Measurements from ENCODE around the gene CSNK1D.
A peak's percentile ranks its signal among the peaks of the same experiment; 100 is the strongest.

Gene CSNK1D

DNA sequence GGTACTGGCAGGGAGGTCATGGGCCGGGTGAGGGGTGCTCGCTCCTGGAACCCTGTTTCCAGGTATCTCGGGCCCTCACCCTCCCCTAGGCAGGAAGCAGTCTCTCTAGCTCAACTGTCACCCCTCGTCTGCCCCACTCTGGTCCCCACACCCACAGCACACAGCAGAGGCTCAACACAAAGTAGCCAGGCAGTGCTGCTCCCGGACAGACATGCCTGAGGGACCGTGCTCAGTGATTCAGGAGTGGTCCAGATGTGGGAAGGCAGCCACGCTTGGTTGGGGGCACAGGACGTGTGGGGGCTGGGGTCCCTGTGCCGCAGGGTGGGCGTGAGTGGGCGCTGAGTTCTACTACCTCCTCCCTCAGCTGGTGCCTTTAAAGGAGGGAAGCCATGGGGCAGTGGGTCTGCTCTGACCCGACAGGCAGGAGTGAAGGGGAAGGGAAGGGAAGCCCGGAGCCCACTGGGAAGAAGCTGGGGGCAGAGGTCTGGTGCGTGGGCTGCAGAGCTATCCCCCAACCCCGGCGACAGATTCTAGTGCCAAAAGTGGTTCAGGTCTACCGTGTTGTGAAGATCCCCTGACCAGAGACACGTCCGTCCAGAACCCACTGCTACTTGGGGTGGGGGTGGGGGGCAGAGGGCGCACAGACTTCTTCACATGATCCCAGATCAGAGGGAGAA, 32.9 kb downstream of the CSNK1D start:
- DNase-seq (ENCODE audit: low spot score), result no peak

DNA sequence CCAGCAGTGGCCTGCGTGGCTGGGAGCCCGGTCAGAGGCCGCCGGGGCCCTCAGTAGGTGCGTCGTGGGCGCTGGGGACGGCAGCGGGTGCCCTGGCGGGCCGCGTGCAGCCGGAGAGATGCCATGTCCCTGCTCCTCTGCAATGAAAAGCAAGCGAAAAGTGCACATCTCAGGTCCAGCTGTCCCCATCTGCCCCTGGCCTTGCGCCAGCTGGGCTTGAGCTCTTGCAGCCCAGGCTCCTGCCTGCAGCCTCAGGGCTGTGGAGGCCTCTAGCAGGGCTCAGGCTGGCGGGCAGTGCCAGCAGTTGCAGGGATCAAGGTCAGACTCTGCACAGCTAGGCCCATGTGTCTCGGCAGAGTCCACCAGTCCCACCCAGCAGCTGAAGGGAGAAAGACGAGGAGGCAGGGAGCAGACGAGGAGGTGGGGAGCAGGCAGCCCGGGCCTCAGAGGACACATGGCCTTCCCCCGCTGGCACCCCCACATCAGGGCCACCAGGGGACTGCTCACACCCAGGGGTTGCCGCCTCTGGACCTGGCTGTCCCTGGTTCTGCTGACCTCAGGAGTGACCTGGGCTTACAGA, 33.5 kb downstream of the CSNK1D start:
- no peak for DNase-seq (ENCODE audit: low spot score)

DNA sequence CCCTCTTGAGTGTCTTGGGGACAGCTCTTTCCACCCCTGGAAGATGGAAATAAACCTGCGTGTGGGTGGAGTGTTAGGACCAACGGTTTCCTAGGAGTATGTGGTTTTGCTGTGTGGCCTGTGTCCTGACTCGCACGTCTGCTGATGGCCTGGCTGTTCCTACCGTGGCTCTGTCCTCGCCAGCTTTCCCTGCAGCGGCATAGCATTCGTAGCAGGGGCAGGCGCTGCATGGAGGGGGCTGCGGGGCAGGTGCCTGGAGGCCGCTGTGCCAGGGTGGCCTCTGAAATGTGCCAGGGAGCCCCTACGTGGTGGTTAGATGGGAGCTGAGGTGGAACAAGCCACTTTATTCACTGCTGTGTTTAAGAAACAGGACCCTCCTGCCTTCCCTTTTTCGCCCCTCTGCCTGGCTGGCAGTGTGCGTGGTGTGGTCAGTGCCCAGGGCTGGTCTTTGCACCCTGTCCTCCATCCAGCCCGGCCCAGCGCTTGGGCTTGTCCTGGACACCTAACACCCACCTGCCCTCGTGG, 34.0 kb downstream of the CSNK1D start:
- DNase-seq (ENCODE audit: low spot score), result no peak

DNA sequence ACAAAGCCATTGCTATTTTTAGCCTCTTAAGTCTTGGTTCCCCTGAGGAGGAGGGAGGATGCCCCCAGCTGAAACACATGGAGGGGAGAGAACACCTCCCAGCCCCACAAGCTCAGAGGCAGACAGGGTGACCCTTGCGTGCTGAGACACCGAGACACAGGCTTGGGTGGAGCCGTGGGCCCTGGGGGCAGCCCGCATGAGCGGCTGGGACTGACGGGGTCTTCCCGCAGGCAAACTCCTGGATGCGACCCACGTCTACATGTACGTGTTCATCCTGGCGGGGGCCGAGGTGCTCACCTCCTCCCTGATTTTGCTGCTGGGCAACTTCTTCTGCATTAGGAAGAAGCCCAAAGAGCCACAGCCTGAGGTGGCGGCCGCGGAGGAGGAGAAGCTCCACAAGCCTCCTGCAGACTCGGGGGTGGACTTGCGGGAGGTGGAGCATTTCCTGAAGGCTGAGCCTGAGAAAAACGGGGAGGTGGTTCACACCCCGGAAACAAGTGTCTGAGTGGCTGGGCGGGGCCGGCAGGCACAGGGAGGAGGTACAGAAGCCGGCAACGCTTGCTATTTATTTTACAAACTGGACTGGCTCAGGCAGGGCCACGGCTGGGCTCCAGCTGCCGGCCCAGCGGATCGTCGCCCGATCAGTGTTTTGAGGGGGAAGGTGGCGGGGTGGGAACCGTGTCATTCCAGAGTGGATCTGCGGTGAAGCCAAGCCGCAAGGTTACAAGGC, 34.9 kb downstream of the CSNK1D start:
- no peak for DNase-seq (ENCODE audit: low spot score)

DNA sequence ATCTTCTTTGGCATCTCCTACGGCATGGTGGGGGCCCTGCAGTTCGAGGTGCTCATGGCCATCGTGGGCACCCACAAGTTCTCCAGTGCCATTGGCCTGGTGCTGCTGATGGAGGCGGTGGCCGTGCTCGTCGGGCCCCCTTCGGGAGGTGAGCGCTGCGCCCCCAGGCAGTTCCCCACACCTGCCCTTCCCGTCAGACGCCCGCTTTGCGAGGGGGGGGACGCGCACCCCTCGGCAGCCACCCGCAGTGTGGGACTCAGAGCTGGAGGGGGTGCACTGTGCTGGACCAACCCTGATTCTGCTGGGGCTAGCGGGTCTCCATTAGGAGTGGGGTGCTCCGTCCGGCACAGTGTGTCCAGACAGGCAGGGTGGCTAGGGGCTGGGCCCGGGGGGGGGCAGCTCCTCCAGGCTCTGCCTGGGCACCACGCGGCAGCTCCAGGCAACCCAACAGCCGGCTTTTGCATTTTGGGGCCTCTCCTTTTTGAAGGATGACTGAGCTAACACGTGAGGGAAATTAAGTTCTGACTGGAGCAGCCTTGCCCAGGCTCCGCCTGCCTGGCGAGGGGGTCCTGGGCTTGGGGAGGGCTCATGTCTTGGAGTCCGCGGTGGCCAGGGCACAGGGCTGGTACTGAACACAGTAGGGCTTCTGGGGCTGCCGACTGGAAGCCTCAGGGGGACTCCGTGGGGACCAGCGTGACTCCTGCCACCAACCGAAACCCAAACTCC, 35.6 kb downstream of the CSNK1D start:
- no peak for DNase-seq (ENCODE audit: low spot score)

DNA sequence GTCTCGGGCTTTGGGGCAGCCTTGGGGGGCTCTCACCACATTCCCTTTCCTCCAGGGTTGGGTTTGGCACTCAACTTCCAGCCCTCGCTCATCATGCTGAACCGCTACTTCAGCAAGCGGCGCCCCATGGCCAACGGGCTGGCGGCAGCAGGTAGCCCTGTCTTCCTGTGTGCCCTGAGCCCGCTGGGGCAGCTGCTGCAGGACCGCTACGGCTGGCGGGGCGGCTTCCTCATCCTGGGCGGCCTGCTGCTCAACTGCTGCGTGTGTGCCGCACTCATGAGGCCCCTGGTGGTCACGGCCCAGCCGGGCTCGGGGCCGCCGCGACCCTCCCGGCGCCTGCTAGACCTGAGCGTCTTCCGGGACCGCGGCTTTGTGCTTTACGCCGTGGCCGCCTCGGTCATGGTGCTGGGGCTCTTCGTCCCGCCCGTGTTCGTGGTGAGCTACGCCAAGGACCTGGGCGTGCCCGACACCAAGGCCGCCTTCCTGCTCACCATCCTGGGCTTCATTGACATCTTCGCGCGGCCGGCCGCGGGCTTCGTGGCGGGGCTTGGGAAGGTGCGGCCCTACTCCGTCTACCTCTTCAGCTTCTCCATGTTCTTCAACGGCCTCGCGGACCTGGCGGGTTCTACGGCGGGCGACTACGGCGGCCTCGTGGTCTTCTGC, 36.3 kb downstream of the CSNK1D start:
- no peak for DNase-seq (ENCODE audit: low spot score)

DNA sequence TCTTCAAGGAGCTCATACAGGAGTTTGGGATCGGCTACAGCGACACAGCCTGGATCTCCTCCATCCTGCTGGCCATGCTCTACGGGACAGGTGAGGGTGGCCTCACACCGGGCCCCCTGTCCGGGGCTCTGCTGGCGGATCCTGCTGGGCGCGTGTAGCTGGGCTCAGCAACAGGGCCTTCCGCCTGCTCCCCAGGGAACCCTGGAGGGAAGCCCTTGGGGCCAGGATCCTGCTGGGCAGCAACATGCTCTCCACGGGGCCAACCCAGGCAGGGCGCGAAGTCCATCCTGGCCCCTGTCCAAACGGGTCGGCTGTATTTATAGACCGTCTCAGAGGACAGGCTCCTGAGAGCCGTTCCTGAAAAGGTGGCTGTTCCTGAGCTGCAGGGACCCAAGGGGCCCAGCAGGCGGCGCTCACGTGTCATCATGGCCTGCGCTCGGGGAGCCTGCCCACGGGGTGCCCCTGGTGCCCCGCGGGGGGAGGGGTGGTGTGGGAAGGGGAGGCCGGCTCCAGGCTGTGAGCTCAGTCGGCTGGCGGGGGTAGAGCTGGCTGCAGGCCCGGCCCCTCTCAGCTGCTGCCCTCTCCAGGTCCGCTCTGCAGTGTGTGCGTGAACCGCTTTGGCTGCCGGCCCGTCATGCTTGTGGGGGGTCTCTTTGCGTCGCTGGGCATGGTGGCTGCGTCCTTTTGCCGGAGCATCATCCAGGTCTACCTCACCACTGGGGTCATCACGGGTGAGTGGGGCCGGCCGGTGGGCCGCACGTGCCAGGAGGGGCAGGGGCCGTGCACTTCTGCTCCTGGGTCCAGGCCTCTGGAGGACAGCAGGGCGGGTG, 37.1 kb downstream of the CSNK1D start:
- DNase-seq (ENCODE audit: low spot score), result peak; percentile 77

DNA sequence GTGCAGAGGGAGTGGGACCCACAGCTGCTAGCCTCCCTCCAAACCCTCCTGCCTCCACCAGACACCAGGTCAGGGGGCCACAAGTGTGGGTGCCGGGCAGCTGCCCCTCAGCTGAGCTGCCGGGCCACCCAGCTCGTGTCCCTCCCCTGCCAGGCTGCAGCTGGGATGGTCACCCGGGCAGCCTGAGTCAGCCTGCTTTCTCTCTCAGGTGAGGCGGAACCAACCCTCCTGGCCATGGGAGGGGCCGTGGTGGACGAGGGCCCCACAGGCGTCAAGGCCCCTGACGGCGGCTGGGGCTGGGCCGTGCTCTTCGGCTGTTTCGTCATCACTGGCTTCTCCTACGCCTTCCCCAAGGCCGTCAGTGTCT, 37.7 kb downstream of the CSNK1D start:
- DNase-seq (ENCODE audit: low spot score), result no peak

DNA sequence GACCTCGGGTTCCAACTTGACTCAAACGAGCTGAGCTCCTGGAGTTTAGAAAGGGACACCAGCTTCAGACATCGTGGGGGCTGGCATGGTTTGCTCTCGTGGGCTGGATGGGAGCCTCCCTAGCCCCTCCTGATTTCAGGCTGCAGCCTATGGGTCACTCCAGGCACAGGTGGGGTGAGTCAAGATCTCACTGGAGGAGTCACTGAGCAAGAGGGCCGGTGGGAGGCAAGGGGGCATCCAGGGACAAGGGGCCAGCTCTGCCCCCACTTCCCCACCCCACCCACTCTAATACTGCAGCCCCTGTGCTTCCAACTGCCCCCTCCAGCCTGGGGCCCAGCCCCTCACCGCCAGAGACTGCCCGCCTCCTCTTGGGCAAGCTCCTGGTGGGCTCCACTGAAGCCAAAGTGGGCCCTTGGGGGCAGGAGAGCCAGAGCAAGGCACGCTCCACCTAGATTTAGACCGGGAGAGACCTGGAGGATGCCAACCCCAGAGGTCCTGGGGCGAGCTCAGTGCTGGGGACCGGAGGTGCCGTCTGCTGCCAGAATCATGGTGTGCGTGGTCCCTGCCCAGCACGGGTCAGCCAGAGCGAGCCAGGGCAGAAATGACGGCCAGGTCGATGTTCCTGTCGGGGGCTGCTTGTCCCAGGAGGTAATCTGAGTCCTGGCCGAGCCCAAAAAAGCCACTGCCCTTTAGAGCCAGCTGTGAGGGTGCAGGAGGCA, 38.3 kb downstream of the CSNK1D start:
- DNase-seq (ENCODE audit: low spot score), result no peak

DNA sequence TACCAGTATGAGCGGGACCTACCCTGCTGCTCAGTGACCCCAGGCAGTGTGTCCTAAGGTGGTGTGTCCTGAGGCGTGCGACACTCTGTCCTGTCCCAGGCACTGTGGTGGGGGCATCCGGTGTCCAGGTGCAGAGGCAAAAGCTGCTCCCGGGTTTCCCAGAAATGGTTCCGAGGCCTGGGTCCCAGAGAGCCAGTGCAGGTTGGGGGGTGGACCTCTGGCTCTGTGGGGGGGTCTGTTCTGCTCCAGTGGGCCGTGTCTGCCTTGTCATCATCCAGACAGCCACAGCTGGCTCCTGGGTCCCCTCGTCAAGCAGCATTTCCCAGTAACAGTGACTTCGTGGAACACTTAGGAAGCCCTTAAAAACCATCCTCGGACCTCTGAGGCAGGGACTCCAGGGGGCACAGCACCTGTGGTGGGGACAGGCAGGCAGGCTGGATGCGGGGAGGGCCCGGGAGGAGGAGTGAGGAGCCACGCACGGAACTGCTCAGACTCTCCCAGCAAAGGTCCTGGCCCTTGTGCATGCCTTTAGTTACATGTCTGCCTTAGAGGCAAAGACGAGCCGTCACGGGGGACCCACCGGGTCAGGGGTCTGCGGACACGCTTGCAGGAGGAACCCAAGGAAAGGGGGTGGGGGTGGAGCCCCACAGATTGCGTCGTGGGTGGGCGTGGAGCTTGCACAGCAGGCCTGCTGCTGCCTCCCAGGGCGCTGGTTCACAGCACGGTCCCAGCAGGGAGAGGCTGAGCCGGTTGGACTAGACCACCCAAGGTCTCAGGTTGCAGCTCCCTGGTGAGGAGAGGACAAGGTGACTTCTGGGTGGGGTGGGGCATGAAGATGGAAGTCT, 39.1 kb downstream of the CSNK1D start:
- DNase-seq (ENCODE audit: low spot score), result peak; percentile 66

DNA sequence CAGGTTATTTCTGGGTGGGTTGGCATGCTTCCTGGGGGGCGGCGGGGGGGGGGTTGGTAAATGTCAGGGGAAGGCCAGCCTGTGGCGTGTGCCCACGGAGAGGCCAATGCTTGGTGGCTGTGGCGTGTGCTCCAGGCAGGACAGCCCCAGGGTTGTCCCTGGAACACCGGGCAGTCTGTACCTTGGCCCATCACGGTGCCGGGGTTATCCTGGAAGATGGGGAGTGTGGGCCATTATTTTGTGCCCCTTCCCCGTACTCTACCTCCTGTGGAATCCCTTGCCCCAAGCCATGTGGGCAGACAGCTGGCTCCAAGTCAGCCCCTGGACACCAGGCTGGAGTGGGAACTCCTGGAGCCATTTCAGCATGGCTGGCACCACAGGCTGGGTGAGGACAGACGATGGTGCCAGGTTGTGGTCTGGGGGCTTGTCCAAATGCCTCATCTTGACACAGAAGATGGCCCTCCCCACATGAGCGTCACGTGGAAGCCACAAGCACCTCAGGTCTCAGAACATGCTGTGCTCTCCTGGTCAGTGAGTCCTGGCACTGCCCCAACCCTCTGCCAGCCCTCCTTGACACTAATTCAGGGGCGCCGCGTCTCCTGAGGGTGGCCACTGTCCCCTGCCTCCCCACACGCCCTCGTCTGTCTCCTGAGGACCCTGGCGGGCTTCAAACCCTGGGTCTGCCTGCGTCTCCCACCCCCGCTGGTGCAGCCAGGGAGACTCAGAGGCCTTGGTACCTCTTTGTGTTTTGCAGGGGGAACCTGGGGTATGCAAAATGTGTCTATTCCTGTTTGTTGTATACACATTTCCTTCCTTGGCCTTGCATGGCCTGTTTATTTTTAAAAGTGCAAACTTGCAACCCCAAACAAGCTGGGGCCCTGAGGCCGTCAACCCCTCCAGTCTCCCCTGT, 40.4 kb downstream of the CSNK1D start:
- no peak for DNase-seq (ENCODE audit: low spot score)

DNA sequence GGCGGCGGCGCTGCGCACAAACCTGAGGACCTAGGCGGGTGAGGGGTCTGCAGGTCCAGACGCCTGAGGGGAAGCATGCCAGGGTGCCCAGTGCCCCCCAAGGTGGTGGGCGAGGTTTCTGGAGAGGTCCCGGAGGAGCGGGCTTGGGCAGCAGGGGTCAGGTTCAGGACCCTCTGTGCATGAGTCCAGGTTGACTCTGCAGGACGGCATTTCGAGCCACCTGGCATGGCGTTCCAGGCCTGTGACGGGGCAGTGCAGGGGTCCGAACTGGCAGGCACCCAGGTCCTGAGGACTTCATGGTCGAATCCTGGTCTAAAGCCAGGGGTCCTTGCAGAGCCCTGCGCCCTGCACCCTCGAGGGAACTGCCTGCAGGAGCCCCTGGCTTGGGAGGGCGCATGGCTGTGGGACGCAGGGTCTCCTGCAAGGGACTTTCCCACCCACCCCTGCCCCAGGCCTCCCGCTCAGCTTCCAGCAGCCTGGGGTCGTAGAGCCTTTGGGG, 41.1 kb downstream of the CSNK1D start:
- no peak for DNase-seq (ENCODE audit: low spot score)

DNA sequence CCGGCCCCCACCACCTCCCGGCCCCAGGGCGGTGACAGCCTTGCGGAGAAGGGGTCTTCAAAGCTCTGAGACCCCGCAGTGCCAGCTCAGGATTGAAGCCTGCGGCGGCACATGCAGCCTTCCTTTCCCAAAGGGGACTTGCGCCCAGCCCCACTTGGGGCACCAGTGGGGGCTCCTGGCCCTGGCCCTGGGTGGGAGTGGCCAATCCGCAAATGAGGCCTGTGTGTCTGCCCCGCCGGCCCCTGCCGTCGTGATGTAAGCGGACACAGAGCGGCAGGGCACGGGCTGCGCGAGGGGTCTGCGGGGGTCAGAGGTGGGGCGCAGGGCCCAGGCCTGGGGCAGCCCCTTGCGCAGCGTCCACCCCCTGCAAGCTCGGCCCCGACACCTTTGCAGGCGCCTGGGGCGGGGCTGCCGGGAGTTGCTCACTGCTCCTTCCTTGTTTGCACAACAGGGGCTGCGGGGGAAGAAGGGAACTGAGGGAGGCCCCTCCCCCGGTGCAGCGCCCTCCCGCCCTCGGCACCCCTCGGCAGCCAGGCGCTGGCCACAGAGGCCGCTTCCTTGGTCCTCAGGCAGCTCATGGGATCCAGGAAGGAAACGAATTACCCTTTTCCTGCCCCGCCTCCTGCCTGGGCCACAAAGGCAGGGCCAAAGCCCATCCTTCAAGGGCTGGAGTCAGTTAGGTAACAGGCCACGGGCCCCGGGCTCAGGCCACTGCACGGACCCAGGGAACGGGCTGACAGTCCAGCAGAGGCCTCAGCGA, 41.8 kb downstream of the CSNK1D start:
- DNase-seq (ENCODE audit: low spot score), result peak; percentile 76

DNA sequence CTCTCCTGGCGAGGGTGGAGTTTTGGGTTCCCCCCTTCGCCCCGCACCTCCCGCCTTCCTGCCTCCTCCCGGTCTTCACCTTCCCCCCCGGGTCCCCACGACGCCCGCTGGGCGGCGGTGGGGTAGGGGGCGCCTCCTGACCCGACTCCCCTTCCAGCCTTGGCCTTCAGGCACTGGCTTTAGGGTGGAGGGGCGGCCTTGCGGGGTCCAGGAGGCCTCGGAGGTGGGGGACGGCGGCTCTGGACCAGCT, 42.3 kb downstream of the CSNK1D start:
- no peak for DNase-seq (ENCODE audit: low spot score)

DNA sequence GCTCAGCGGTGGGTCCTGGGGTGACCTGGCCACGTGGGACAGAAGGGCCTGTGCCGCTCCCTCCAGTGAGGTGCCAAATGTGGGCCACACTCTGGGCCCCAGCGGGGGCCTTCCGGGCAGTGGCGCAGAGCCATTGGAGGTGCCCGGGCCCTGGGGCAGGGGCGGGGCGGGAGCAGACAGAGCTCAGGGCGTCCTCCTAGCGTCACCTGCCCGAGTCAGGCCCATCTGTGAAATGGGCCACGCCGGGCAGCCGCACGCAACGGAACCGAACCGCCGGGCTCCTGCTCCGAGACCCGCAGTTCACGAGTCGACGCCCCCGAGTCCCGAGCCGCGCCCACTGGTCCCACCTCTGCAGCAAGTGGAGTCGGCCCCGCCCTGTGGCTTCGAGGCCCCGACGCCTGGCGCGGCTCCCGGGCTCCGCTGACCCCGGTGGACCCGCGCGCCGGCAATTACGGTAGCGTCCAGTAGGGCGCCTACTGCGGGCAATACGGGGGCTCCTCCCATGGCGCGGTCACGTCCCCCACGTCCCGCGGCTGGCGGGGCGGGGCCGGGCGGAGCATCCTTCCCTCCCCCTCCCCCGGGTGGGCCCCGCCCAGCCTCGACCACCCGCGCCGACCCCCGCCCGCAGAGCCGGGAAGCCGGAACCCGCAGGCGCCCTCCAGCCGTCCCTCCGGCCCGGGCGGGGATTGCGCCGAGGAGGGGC, 42.7 kb downstream of the CSNK1D start:
- peak; percentile 82 for DNase-seq (ENCODE audit: low spot score)

DNA sequence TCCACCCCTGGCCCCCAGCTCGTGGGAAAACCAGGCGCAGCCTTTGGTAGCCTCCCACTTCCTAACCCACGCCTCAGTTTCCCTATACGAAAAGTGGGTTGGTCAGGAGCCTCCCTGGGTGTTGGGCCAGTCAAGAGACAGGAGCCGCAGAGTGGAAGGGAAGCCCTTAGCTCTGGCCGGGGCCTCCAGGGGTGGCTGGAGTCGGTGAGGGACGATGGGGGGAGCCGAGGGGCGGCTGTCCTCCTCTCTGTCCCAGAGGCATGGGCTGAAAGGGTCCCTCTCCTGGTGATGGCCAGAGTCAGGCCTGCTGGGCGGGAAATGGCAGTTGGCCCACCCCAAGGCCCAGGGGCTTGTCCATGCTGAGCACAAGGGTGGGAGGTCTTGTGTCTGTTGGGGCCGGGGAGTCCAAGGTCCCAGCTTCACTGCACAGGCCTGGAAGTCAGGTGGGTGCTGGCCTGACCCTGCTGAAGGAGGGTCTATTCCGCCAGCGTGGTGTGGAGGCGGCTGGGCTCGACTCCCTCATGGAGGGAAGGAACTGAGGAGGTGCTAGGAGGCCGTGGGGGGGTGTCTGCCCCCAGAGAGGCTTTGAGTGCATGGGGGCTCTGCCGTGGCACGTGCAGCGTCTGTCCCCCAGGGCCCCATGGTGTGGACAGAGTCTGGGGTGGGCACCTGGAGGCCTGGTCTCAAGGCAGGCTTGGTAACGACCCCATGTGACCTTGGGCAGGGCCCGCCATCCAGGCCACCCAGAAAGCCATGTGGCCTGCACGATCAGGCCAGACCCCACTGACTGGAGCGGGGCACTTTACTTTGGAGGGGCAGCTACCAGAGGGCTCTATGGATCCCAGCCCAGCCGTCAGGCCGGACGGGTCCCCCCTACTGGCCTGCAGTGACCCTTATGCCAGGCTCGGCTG, 43.5 kb downstream of the CSNK1D start:
- peak; percentile 67 for DNase-seq (ENCODE audit: low spot score)
